ENCODE data around the gene IL11.
A peak's percentile ranks its signal among the peaks of the same experiment; 100 is the strongest.

The IL11 gene

DNA sequence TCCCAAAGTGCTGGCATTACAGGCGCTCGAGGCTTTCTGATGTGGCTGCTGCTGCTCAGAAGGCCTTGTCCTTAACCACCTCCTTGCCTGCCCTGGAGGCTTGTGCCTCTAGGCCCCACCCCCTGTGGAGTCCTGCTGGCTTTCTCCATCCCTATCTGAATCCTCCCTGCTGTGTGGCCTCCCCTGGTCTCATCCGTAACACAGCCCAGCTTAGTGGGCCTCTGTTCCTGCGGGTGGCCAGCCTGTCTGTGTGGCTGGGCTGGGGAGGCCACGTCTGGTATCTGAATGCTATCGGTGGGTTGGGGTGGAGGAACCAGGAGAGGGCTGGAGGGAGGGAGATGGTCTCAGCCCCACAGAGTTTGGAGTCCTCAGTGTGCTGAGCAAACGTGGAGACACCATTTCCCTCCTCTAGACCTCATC is 20.2 kb upstream of the IL11 start:
- DNase-seq: no peak

DNA sequence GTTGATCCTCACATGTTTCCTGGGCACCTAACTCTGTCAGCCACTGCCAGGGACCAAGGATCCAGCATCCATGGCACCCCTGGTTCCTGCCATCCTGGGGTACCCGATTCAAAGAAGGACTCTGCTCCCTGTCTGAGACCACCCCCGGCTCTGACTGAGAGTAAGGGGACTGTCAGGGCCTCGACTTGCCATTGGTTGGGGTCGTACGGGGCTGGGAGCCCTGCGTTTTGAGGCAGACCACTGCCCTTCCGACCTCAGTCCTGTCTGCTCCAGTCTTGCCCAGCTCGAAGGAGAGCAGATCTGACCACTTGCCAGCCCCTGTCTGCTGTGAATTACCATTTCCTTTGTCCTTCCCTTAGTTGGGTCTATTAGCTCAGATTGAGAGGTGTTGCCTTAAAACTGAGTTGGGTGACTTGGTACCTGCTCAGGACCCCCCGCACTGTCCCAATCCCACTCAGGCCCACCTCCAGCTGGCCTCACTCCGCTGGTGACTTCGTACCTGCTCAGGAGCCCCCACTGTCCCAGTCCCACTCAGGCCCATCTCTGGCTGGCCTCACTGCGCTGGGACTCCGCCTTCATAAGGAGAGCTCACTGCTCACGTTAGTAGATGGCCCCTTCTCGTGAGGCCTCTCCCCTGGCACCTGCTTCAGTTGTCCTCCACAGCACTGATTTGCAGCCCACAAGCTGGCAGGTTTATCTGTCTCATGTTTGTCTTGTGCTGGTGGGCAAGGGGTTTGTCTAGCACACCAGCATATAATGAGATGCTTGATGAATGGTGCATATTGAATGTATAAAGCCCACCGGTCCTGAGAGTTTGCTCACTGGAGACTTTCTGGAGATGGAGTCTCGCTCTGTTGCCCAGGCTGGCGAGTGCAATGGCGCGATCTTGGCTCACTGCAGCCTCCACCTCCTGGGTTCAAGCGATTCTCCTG is 19.4 kb upstream of the IL11 start:
- no peak for DNase-seq

DNA sequence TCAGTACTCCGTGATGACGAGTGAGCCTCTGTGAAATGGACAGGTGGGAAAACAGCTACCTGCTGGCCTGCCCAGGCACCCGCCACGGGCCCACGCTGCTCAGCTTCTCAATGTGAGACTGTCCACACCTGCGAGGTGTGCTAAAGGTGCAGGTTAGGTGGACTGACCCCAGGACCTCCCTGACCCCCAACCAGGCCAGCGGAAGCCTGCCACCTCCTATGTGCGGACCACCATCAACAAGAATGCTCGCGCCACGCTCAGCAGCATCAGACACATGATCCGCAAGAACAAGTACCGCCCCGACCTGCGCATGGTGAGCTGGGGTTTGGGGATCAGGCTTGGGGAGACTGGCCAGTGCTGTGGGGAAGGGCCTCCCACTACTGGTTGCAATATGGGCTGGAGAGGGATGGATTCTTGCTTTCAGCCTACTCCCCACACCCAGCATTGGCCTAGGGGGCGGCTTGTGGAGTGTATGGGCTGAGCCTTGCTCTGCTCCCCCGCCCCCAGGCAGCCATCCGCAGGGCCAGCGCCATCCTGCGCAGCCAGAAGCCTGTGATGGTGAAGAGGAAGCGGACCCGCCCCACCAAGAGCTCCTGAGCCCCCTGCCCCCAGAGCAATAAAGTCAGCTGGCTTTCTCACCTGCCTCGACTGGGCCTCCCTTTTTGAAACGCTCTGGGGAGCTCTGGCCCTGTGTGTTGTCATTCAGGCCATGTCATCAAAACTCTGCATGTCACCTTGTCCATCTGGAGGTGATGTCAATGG is 17.7 kb upstream of the IL11 start:
- DNase-seq: no peak

DNA sequence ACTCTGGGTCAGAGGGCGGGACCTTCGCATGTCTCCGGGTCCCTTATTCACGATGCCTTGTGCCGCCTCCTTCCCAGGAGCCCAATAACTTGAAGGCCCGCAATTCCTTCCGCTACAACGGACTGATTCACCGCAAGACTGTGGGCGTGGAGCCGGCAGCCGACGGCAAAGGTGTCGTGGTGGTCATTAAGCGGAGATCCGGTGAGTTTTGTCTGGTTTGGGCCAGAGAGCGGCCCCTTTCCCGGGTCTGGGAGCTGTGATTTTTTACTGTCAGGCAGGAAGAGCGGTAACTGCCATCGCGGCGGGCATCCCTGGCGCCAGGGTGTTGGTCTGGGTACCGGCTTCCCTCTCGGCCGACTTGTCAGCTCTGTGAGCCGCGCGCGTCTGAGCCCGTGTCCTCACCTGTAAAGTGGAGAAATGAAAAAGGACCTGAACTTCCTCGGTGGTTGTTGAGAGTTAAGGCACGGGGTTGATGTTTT is 16.3 kb upstream of the IL11 start:
- no peak for DNase-seq

DNA sequence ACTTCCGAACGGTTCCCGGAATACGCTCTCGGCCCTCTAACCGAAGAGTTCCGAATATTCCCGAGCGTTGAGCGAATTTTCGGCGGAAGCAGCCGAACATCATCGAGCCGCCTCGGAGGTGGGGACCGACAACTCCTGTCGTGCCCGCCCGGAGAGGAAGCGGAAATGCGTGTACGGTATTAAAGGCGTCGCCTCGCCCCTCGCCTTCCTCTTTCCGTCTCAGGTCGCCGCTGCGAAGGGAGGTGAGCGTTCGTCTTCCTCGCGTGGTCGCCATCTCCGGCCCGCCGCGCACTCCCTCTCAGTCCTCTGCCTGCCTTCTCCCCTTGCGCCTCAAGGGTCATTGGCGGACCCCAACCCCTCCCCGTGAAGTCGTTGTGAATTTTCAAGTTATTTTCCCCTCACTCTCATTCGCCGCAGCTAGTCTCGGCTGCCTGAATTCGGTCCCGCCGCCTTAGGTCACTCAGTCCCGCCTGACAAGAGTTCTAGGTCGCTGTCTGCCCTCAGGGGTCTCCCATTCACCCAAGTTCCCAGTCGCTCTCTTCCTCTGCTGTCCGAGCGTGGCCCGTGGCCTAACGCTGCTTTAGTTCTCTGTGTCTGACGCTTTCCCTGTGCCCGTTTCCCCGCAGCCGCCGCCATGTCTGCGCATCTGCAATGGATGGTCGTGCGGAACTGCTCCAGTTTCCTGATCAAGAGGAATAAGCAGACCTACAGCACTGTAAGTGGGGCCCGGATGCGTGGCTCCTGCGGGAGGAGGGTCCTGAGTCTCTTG is 15.6 kb upstream of the IL11 start, which contains the start of gene RPL28:
TSS of gene RPL28 (plus strand) at position 209 of the 769 bp plus-strand sequence. CDS start at position 635, 426 bp downstream.
- peak; percentile 97 for DNase-seq

DNA sequence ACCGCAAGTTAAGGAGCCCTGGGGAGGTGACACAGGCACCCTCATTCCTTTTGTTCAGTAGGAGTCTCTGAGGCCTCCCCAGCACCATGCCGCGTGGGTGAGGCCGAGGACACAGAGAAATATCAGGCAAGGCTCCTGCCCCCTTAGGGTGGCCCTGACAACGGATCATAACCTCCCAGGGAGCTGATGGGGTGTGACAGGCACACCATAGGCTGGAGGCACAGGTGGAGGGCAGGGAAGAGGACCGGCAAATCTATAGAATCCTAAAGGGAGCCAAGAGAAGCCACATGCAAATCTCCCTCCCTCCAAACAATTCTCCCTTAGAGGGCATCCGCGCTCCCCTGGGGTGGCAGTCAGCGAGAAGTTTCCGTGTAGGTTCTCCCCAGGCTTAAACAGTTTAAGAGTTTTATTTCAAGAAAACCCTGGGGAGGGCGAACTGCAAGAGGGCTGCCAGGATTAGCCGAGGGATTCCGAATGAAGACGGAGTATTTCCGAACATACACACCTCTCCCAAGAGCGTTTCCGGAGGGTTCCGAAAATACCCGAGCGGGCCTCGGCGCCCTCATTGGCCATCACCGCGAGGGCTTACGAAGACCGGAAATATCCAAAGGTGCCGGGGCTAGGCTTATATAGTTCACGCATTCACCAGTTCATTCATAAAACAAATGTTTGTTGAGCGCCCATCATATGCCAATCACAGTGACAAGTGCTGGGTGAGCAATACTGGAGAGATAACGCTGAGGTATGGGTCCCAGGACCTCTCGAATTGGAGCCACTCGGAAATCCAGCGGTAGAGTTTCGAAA is 14.9 kb upstream of the IL11 start:
- DNase-seq: peak; percentile 98

DNA sequence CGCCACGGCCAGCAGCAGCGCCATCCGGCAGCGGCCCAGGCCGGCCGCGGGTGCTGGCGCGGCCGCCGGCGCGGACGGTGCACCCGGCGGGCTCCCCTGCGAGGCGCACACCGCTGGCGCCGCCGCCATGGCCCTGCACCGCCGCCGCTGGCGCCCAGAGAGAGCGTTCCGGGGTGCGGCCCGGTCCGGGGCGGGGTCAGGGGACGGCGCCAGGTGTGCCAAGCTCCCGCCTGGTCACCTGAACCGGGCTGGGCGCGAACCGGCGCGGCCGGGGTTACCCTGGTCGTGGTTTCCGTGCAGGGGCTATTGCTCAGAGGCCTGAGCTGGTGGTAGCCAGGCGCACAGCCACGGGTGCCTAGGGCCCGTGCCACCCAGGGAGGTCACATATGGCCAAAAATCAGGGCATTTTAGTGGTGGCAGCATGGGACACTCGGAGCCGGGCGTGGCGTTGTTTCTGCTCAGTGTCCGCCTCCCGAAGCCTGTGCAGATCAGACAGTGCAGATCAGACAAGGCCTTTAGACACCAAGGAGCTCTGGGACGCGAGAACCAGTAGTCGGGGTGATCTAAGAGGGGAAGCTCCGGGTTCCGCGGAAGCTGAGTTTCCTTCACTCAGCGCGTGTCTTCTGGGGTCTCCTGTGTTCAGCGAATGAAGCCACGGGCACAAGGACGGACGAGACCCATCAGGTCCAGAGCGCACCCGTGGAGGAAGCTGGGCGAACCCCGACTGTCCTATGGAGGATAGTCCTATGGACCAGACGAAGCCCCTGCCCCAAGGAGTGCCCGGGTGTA is 14.1 kb upstream of the IL11 start, which contains the start of gene TMEM238:
TSS of gene TMEM238 (minus strand) at position 162 of the 789 bp plus-strand sequence. CDS start at position 129, 33 bp downstream.
- DNase-seq: no peak

DNA sequence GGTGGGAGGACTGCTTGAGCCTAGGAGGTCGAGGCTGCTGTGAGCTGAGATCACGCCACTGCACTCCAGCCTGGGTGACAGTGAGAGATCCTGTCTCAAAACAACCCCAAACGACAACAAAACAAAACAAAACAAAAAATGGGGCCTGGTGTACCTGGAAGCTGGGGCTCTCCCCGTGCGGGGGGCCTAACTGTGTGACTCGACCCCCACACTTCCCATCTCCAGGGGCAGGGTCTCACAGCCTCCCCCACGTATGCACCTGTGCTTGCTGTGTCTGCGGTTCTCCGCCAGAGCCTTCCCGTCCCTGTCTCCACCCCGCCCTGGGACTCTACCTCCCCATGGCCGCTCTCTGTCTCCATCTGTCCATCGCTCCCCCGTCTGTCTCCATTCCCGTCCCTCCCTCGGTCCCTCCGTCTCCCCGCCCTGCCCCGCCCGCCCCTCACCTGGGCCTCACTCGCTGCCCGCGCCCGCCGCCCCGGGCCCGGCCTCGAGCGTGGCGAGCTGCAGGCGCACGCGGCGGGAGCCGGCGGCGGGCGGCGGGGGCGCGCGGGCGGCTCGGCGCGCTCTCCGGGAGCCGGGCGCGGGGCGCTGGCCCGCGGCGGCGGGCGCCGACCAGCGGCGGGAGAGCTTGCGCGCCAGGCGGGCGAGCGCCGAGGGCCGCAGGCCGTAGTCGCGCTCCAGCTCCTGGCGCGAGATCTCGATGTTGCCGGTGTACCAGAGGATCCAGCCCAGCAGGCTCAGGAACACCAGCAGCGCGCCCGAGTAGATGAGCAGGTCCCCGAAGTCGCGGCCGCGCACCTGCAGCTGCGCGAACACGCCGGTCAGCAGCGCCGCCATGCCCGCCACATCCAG is 13.2 kb upstream of the IL11 start:
- no peak for DNase-seq

DNA sequence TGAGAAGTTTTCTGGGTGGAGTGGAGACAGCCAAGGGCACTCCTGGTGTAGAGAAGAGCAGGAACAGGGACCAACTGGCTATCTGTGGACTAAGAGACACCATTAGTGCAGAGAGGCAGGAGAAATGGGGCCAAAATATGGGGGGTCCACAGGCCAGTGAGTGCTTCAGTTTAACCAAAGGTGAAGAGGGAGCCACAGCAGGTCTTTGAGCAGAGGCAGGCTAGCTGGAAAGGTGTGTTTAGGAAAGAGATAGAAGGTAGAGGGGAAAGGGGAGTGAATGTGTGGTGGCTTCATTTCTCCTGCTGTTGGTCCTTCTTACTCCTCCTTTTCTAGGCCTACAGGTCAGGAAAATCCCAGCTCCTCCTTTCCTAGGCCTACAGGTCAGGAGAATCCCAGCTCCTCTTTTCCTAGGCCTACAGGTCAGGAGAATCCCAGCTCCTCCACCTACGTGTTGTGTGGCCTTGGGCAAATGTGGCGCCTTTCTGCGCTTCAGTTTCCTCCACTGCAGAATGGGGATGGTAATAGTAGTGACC is 12.3 kb upstream of the IL11 start:
- DNase-seq: no peak

DNA sequence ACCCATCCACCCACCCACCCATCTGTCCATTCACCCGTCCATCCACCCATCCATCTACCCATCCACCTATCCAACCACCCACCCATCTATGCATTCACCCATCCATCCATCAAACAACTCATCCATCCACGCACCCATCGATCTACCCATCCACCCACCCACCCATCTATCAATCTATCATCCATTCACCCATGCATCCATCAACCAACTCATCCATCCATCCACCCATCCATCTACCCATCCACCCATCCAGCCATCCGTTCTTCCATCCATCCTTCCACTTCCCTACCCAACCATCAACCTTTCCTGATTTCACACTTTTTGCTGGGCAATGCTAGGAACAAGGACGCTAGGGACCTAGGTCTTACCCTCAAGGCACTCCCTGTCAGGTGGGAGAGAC is 11.8 kb upstream of the IL11 start:
- no peak for DNase-seq

DNA sequence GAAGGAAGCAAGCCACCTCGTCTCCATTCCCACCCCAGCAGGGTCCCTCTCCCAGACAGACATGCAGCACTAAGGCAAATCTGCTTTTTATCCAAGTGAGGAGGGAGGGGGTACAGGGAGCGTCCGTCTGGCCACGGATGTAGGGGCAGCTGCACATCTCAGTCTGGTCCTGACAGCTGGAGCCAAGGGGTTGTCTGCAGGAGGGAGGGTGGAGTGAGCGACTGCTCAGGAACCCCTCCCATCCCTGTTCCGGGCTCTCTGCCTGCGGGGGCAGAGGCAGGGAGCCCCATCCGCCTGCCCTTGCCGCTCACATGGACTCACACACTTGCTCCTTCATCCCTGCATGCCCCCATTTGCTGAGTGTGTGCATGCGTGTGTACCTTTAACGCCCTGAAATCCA is 8.9 kb upstream of the IL11 start:
- DNase-seq: no peak

DNA sequence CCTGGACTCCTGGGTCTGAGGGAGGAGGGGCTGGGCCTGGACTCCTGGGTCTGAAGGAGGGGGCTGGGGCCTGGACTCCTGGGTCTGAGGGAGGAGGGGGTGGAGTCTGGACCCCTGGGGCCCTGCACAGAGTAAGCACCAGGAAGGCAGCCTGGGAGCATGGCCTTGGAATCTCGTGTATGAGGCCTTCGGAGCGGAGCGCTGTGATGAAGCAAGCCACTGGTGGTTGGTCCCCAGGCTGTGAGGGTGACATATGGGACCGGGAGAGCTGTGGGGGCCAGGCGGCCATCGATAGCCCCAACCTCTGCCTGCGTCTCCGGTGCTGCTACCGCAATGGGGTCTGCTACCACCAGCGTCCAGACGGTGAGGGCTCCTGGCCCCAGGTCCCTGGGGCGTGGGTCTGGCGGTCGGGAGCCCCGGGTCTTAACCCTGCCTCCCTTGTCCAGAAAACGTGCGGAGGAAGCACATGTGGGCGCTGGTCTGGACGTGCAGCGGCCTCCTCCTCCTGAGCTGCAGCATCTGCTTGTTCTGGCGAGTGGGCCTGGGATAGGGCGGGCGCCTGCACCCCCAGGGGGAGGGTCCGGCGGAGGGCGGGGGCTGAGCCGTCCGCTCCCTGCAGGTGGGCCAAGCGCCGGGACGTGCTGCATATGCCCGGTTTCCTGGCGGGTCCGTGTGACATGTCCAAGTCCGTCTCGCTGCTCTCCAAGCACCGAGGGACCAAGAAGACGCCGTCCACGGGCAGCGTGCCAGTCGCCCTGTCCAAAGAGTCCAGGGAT is 7.3 kb upstream of the IL11 start:
- DNase-seq: no peak

DNA sequence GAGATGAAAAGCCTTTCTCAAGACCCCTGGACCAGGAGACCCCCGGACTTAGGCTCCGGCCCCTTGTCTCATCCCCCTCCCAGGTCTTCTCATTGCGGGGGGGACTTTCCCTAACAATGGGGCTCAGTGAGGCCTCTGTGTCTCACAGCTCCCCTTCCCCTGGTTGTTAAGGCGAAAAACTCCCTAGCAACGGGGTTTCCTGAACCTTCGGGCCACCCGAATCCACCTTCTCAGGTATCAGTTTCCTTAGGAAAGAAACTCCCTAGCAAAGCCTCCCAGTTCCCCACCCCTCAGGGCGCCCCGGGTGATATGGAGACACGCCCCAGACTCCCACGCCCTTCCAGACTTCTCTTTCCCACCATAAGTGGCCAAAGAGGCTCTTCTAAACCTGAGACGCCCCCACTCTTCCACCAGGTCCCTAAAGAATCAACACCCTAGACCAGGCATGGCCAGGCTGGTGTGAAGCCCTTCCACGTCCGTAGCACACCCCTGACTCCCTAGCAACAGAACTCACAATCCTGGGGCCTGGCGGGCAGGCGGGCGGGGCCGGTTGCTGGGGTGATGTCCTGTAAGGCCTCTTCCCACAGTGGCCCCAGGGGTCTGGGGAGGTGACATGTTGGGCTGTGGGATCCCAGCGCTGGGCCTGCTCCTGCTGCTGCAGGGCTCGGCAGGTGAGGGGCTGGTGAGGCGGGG is 6.1 kb upstream of the IL11 start, which contains the start of gene TMEM190:
TSS of gene TMEM190 (plus strand) at position 586 of the 693 bp plus-strand sequence. CDS start at position 614, 28 bp downstream.
- no peak for DNase-seq

DNA sequence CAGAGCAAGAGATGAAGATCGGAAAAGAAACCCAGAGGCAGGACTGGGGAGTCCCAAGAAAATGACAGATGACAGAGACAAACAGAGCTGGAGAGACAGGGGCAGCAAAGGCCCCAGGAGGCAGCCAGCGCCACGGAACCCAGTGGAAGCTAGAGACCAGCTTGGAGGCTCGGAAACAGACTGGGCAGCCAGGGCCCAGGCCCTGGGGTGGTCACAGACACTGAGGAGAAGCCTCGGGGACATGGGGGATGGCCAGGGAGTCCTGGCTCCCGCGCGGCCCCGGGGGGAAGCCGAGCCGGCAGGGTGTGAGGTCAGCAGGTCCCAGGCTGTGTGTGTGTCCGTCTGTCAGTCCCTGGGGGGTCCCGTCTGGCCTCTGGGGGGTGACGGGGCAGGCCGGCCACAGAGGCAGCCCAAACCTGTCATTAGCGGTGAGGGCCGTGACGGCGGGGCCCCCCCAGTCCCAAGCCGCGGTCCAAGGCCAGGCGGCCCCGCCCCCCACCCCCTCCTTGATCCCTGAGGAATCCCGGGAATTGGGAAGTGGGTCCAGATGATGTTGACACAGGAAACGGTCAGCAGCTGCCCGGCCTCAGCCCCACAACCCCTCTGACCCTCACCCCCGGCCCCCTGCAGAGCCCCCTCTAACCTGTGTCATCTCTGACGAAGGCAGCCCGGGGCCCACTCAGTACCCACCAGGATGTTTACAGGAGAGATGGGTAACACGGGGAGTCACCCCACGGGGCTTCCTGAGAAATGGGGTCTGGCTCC is 3.9 kb upstream of the IL11 start:
- DNase-seq: no peak

DNA sequence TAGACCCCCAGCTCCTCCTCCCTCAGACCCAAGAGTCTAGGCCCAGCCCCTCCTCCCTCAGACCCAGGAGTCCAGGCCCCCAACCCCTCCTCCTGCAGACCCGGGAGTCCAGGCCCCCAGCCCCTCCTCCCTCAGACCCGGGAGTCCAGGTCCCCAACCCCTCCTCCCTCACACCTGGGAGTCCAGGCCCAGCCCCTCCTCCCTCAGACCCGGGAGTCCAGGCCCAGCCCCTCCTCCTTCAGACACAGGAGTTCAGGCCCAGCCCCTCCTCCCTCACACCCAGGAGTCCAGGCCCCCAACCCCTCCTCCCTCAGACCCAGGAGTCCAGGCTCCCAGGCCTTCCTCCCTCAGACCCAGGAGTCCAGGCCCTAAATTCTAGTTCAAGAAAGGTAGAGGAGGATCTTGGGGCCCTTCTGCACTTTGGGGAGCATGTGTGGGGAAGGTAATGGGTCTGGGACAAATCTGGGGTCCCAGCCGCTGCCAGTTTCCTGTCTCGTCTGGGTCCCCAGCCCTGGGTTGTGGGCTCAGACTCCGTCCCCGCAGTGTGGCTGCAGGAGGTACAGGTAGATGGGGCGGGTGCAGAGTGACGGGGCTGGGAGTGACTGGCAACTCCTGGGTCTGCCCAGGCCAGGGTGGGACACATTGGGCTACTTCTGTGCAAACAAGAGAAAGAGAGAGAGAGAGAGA is 3.2 kb upstream of the IL11 start:
- no peak for DNase-seq

DNA sequence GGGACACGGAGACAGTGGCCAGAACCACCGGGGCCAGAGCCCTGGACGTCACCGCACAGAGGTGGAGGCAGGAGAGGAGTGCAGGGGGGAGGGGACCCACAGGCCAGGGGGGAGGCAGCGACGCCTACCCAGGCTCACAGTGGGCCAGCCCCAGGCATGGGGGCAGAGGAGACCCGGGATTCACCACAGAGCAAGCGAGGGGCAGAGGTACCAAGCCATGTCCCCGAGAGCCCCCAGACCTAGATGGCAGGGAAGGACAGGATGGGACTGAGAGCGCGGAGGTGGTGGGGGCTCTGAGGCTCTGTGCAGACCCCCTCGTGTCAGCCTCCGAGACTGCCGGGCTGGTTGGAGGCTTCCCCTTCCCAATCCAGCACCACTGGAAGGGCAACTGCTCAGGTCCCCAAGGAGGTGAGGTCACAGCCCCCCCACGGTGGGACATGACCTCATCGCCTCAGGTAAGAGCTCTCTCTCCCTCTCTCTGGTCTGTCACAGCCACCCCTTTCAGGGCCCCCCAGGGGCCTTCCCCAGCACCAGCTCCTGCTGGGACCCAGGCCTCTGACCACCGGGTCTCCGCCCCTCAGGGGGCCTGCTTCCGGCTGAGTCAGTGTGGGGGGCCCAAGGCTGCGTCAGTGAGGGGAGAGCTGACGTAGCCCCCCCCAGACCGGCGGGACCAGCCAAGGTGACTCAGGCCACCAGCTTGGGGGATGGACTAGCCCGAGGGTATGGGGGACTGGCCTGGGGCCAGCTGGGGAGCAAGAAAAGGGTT is 2.2 kb upstream of the IL11 start:
- no peak for DNase-seq
